IMR-90 (cell line): ENCODE results near the gene MZB1. TPM values are rescaled to one million over a fixed set of nuclear protein-coding genes. Genes with fewer than 3 reads are reported as not detected.

ENCODE experiments used
- ATAC-seq: fragments of 200-7000 bp; cut with Tn5 transposase; 2 replicates; pipeline ENCODE4 v1.9.1; 2020; ENCODE audit warnings: low read depth, mild to moderate bottlenecking, moderate library complexity
- BruUV-seq: library from RNA; stranded (reverse); fragments of 400-500 nt; replicated peaks from 2 replicates; lab custom pipeline; 2021; lab: Mats Ljungman, UMichigan
- CTCF ChIA-PET: fragments of 300-600 bp; formaldehyde crosslinking; extraction: SDS; loops from one replicate; lab custom pipeline; 2021; ENCODE audit warnings: antibody characterized with exemption; lab: Yijun Ruan, JAX
- POLR2A ChIA-PET: fragments of 300-600 bp; sonication (Branson Sonifier 250); formaldehyde crosslinking; loops from one replicate; lab custom pipeline; 2022; ENCODE audit warnings: antibody characterized with exemption; ENCODE audit not compliant: unreplicated experiment; lab: Charles Lee
- DNase-seq: peaks from one replicate; pipeline ENCODE4 v3.0.0; 2013
- H2AFZ ChIP-seq: replicated peaks from 2 replicates; pipeline ENCODE3; 2013; ENCODE audit warnings: low read length, mild to moderate bottlenecking; ENCODE audit not compliant: poor library complexity
- H2AK5ac ChIP-seq: 2 replicates; pipeline ENCODE4 v1.6.1; 2013; ENCODE audit warnings: low read depth, low read length, inconsistent platforms
- H2AK9ac ChIP-seq: replicated peaks from 2 replicates; pipeline ENCODE3; 2013; ENCODE audit warnings: mild to moderate bottlenecking, low read depth, low read length, moderate library complexity; ENCODE audit not compliant: poor library complexity
- H2BK120ac ChIP-seq: 2 replicates; pipeline ENCODE4 v1.6.1; 2013; ENCODE audit warnings: low read depth, low read length, inconsistent platforms
- H2BK15ac ChIP-seq: 3 replicates; pipeline ENCODE4 v1.6.1; 2013; ENCODE audit warnings: low read depth, low read length, inconsistent platforms
- H2BK20ac ChIP-seq: 2 replicates; pipeline ENCODE4 v1.6.1; 2013; ENCODE audit warnings: low read depth, mild to moderate bottlenecking, inconsistent platforms, low read length, moderate library complexity
- H2BK5ac ChIP-seq: 2 replicates; pipeline ENCODE4 v1.6.1; 2013; ENCODE audit warnings: mild to moderate bottlenecking, low read depth, low read length, inconsistent platforms; ENCODE audit not compliant: poor library complexity, severe bottlenecking
- H3K14ac ChIP-seq: replicated peaks from 2 replicates; pipeline ENCODE4 v1.6.1; 2013; ENCODE audit warnings: low read depth, low read length, inconsistent platforms
- H3K18ac ChIP-seq: 2 replicates; pipeline ENCODE4 v1.6.1; 2013; ENCODE audit warnings: low read depth, low read length, control low read depth
- H3K23ac ChIP-seq: 2 replicates; pipeline ENCODE4 v1.6.1; 2013; ENCODE audit warnings: low read depth, low read length, inconsistent platforms
- H3K27ac ChIP-seq: 2 replicates; pipeline ENCODE4 v1.5.1; 2013; ENCODE audit warnings: mild to moderate bottlenecking, control low read depth, low read length; ENCODE audit not compliant: insufficient read depth
- H3K27me3 ChIP-seq: 2 replicates; pipeline ENCODE4 v1.6.1; 2013; ENCODE audit warnings: low read length; ENCODE audit not compliant: control insufficient read depth, insufficient read depth
- H3K36me3 ChIP-seq: 2 replicates; pipeline ENCODE4 v1.6.1; 2013; ENCODE audit warnings: low read length, mixed read lengths; ENCODE audit not compliant: control insufficient read depth, insufficient read depth
- H3K4ac ChIP-seq: 2 replicates; pipeline ENCODE4 v1.6.1; 2013; ENCODE audit warnings: low read depth, low read length, inconsistent platforms
- H3K4me1 ChIP-seq: 2 replicates; pipeline ENCODE4 v1.6.1; 2013; ENCODE audit warnings: low read length, mixed read lengths; ENCODE audit not compliant: control insufficient read depth, insufficient read depth
- H3K4me2 ChIP-seq: 2 replicates; pipeline ENCODE4 v1.6.1; 2013; ENCODE audit warnings: low read depth, mild to moderate bottlenecking, control low read depth, low read length, moderate library complexity
- H3K4me3 ChIP-seq: 2 replicates; pipeline ENCODE4 v1.5.1; 2013; ENCODE audit warnings: low read depth, mild to moderate bottlenecking, control low read depth, low read length, moderate library complexity; ENCODE audit not compliant: insufficient read depth
- H3K56ac ChIP-seq: 2 replicates; pipeline ENCODE4 v1.6.1; 2013; ENCODE audit warnings: low read length, inconsistent platforms; ENCODE audit not compliant: insufficient read depth; ENCODE audit errors: extremely low read depth
- H3K79me1 ChIP-seq, 2 experiments: 2 replicates each; pipeline ENCODE4 v1.6.1; 2013; ENCODE audit warnings: low read length in 2 of 2, inconsistent platforms in 1 of 2, low read depth in 1 of 2
- H3K9ac ChIP-seq: 2 replicates; pipeline ENCODE4 v1.6.1; 2013; ENCODE audit warnings: low read depth, low read length, control low read depth
- H3K9me1 ChIP-seq: 2 replicates; pipeline ENCODE4 v1.6.1; 2013; ENCODE audit warnings: low read length, inconsistent platforms; ENCODE audit not compliant: insufficient read depth
- H3K9me3 ChIP-seq: 2 replicates; pipeline ENCODE4 v1.6.1; 2013; ENCODE audit warnings: low read length; ENCODE audit not compliant: control insufficient read depth, insufficient read depth
- H4K20me1 ChIP-seq: 2 replicates; pipeline ENCODE4 v1.6.1; 2013; ENCODE audit warnings: low read length, inconsistent platforms; ENCODE audit not compliant: insufficient read depth
- H4K5ac ChIP-seq: 2 replicates; pipeline ENCODE4 v1.6.1; 2013; ENCODE audit warnings: mild to moderate bottlenecking, low read depth, low read length, control low read depth
- H4K8ac ChIP-seq, 2 experiments: 2 replicates each; pipeline ENCODE4 v1.6.1; 2013; ENCODE audit warnings: low read depth in 2 of 2, low read length in 2 of 2, control low read depth in 1 of 2, inconsistent platforms in 1 of 2
- H4K91ac ChIP-seq: 2 replicates; pipeline ENCODE4 v1.6.1; 2013; ENCODE audit warnings: low read depth, low read length, inconsistent platforms; ENCODE audit not compliant: insufficient read depth
- BHLHE40 ChIP-seq: fragments of 150-350 bp; IDR thresholded peaks from 2 replicates; pipeline ENCODE4 v1.6.1; 2016; ENCODE audit warnings: mild to moderate bottlenecking, low read depth, low read length
- CEBPB ChIP-seq: IDR thresholded peaks from 2 replicates; pipeline ENCODE4 v1.6.1; 2012; ENCODE audit warnings: low read depth, low read length, improper control_type of control experiment
- CHD1 ChIP-seq: IDR thresholded peaks from 2 replicates; pipeline ENCODE4 v1.6.1; 2012; ENCODE audit warnings: low read depth, low read length, improper control_type of control experiment
- CTCF ChIP-seq: conservative IDR thresholded peaks from 2 replicates; pipeline ENCODE4 v1.5.1; 2012; ENCODE audit warnings: mild to moderate bottlenecking, low read depth, low read length, improper control_type of control experiment
- ELK1 ChIP-seq: fragments of 150-350 bp; IDR thresholded peaks from 2 replicates; pipeline ENCODE4 v1.6.1; 2016; ENCODE audit warnings: low read depth, mild to moderate bottlenecking, low read length, moderate library complexity, borderline replicate concordance
- FOS ChIP-seq: fragments of 150-350 bp; IDR thresholded peaks from 2 replicates; pipeline ENCODE4 v1.6.1; 2016; ENCODE audit warnings: low read depth, low read length
- MAFK ChIP-seq: IDR thresholded peaks from 2 replicates; pipeline ENCODE4 v1.6.1; 2012; ENCODE audit warnings: low read depth, low read length, improper control_type of control experiment
- MAZ ChIP-seq: IDR thresholded peaks from 2 replicates; pipeline ENCODE4 v1.6.1; 2012; ENCODE audit warnings: low read depth, mild to moderate bottlenecking, low read length, improper control_type of control experiment, moderate library complexity, borderline replicate concordance
- MXI1 ChIP-seq: IDR thresholded peaks from 2 replicates; pipeline ENCODE4 v1.6.1; 2012; ENCODE audit warnings: low read depth, mild to moderate bottlenecking, low read length, moderate library complexity, borderline replicate concordance
- NFE2L2 ChIP-seq: fragments of 150-350 bp; IDR thresholded peaks from 2 replicates; pipeline ENCODE4 v1.6.1; 2016; ENCODE audit warnings: low read depth, mild to moderate bottlenecking, low read length
- POLR2A ChIP-seq: IDR thresholded peaks from 2 replicates; pipeline ENCODE4 v1.6.1; 2012; ENCODE audit warnings: mild to moderate bottlenecking, low read depth, low read length
- RAD21 ChIP-seq: IDR thresholded peaks from 2 replicates; pipeline ENCODE4 v1.6.1; 2012; ENCODE audit warnings: low read length, improper control_type of control experiment
- RCOR1 ChIP-seq: IDR thresholded peaks from 2 replicates; pipeline ENCODE4 v1.6.1; 2012; ENCODE audit warnings: mild to moderate bottlenecking, low read length, improper control_type of control experiment; ENCODE audit not compliant: insufficient replicate concordance
- RFX5 ChIP-seq: IDR thresholded peaks from 2 replicates; pipeline ENCODE4 v1.8.0; 2012; ENCODE audit warnings: low read depth, mild to moderate bottlenecking, low read length, moderate library complexity
- SMC3 ChIP-seq: fragments of 150-350 bp; IDR thresholded peaks from 2 replicates; pipeline ENCODE4 v1.6.1; 2016; ENCODE audit warnings: low read depth, mild to moderate bottlenecking, antibody characterized with exemption, low read length, moderate library complexity
- USF2 ChIP-seq: fragments of 150-350 bp; IDR thresholded peaks from 2 replicates; pipeline ENCODE4 v1.6.1; 2017; ENCODE audit warnings: mild to moderate bottlenecking, antibody characterized with exemption, low read length, low read depth
- WGBS, 2 experiments: methylation state at CpG; one replicate each; pipeline versions ENCODE4 v1.1.5 to v1.1.7; 2013; ENCODE audit warnings: missing lambda C conversion rate in 2 of 2; ENCODE audit not compliant: insufficient read length in 1 of 2; ENCODE audit errors: extremely low coverage in 2 of 2; 5-methylcytosine and 5-hydroxymethylcytosine counted together
- dilution Hi-C: fragments of 300-500 bp; cut with HindIII; formaldehyde crosslinking; loops from one replicate; pipeline ENCODE4 v1.14.3; 2018; ENCODE audit warnings: low sequenced_read_pairs; ENCODE audit not compliant: unreplicated experiment
- in situ Hi-C: fragments of 300-500 bp; cut with MboI; formaldehyde crosslinking; loops from 3 replicates; pipeline ENCODE4 v1.14.3; 2019; ENCODE audit warnings: low sequenced_read_pairs, inconsistent platforms, mixed read lengths
- intact Hi-C: fragments of 100-400 bp; cut with micrococcal nuclease; formaldehyde crosslinking; loops from 2 replicates; pipeline ENCODE4 v1.10.0; 2022
- polyA plus RNA-seq, 3 experiments: library from polyadenylated mRNA; depleted of rRNA; stranded (reverse); fragments of >200 nt; gene quantifications; 2 replicates each; pipeline ENCODE4 v1.2.3, GENCODE V29; 2012; ENCODE audit warnings: low replicate concordance in 1 of 3
- total RNA-seq: library from RNA; depleted of rRNA; stranded (reverse); fragments of >200 nt; gene quantifications from 2 replicates; pipeline ENCODE4 v1.2.3, GENCODE V29; 2012

Gene MZB1
- total and polyA plus RNA-seq, 2 of the 4 experiments (the other 2 are of a cell fraction): not detected

GRCh38 chr5:139387611-139388197 is 2.0 kb downstream of the MZB1 start:
- H2BK120ac ChIP-seq: no peak overlapping the region
- 88% methylated on average over 3 of the region's 10 CpGs; no CpG with 5 or more reads in 1 of the 2 experiments for WGBS, 2 experiments
- ATAC-seq: no peak
- POLR2A ChIA-PET: no interaction called here
- BruUV-seq: no TSS peak
- H3K4me3 ChIP-seq: no peak overlapping the region
- 0 out of 2 replicates have a peak overlapping the region, but pooled peaks have one; percentile 68 for H2AK5ac ChIP-seq
- H3K9ac ChIP-seq: no peak overlapping the region
- dilution Hi-C loops (no loop called here), intact Hi-C loops (no loop called here), in situ Hi-C loops (no loop called here)
- no peak overlapping the region for H2BK5ac ChIP-seq
- no peaks in the 10 kb centered on the region for H3K79me1 ChIP-seq
- DNase-seq: no peak
- H3K23ac ChIP-seq: no peak overlapping the region
- H4K20me1 ChIP-seq: no peaks in the 10 kb centered on the region
- H3K27me3 ChIP-seq: peaks cover 3% of the 10 kb centered on the region
- peaks cover 7% of the 10 kb centered on the region for H3K4me1 ChIP-seq
- H3K4me2 ChIP-seq: no peak overlapping the region
- no peak overlapping the region for H2AK9ac ChIP-seq
- H3K36me3 ChIP-seq: no peaks in the 10 kb centered on the region
- no peak overlapping the region for H4K91ac ChIP-seq
- no peak overlapping the region for H2BK20ac ChIP-seq
- CTCF ChIA-PET: no interaction called here
- H2AFZ ChIP-seq: peak overlapping the region; percentile 85
- H3K4ac ChIP-seq: no peak overlapping the region
- H3K18ac ChIP-seq: no peak overlapping the region
- H3K9me3 ChIP-seq: no peaks in the 10 kb centered on the region; the same call in 1 of the 2 replicates
- no peak for TF ChIP-seq BHLHE40
- TF ChIP-seq CEBPB: no peak
- no peak for TF ChIP-seq ELK1
- TF ChIP-seq MAZ: no peak
- no peak for TF ChIP-seq MXI1
- no peak for TF ChIP-seq CTCF
- no peak for TF ChIP-seq SMC3
- no peak for TF ChIP-seq CHD1
- TF ChIP-seq RCOR1: no peak
- TF ChIP-seq USF2: no peak
- TF ChIP-seq RFX5: no peak
- TF ChIP-seq FOS: no peak
- TF ChIP-seq MAFK: no peak
- no peak for TF ChIP-seq POLR2A
- TF ChIP-seq NFE2L2: no peak
- no peak for TF ChIP-seq RAD21
- no peak overlapping the region for H3K14ac ChIP-seq
- H2BK15ac ChIP-seq: no peak overlapping the region
- no peak overlapping the region for H3K27ac ChIP-seq
- no peaks in the 10 kb centered on the region for H3K9me1 ChIP-seq
- H4K5ac ChIP-seq: no peak overlapping the region
- H3K56ac ChIP-seq: no peak overlapping the region
- no peak overlapping the region for H4K8ac ChIP-seq
